Right atrium auricular region (tissue), 2 donors: Measurements from ENCODE around the gene PDE6B. TPM values are rescaled to one million over a fixed set of nuclear protein-coding genes. Genes with fewer than 3 reads are reported as not detected.

Experiments used
- DNase-seq: peaks from one replicate; pipeline ENCODE4 v3.0.0-alpha.2; 2019; ENCODE audit warnings: low spot score
- H3K27ac ChIP-seq, 2 donors: fragments of 200-600 bp; sonication (generic); 1 replicate in 1 of 2; 2 replicates in 1 of 2; pipeline ENCODE4 v1.5.1; 2016 to 2019
- H3K27me3 ChIP-seq, 2 donors: fragments of 200-600 bp; sonication (generic); one replicate each; pipeline versions ENCODE4 v1.5.1 to v1.6.0; 2017 to 2019
- H3K36me3 ChIP-seq: fragments of 200-600 bp; sonication (generic); one replicate; pipeline ENCODE4 v1.5.1; 2016
- H3K4me1 ChIP-seq, 2 donors: fragments of 200-600 bp; sonication (generic); one replicate each; pipeline versions ENCODE4 v1.5.1 to v1.6.0; 2017 to 2019
- H3K4me3 ChIP-seq, 2 donors: fragments of 200-600 bp; sonication (generic); 1 replicate in 1 of 2; 2 replicates in 1 of 2; pipeline ENCODE4 v1.5.1; 2017 to 2019; ENCODE audit warnings: mild to moderate bottlenecking in 1 of 2, moderate library complexity in 1 of 2
- H3K9me3 ChIP-seq, 2 donors: fragments of 200-600 bp; sonication (generic); one replicate each; pipeline ENCODE4 v1.5.1; 2019
- total RNA-seq, 2 donors: library from RNA; depleted of rRNA; stranded (reverse); fragments of >200 nt; gene quantifications; one replicate each; pipeline ENCODE4 v1.1.0, GENCODE V29; 2016
- TF ChIP-seq, protein P1 (sequence below), 2 donors: fragments of 200-600 bp; sonication (generic); IDR thresholded peaks; one replicate each; pipeline ENCODE4 v1.5.1; 2019; ENCODE audit warnings: antibody characterized with exemption in 2 of 2

PDE6B gene
- total RNA-seq = 1 to 10 TPM; 2.3 to 4.6 TPM

- TF ChIP-seq, protein P1, sequence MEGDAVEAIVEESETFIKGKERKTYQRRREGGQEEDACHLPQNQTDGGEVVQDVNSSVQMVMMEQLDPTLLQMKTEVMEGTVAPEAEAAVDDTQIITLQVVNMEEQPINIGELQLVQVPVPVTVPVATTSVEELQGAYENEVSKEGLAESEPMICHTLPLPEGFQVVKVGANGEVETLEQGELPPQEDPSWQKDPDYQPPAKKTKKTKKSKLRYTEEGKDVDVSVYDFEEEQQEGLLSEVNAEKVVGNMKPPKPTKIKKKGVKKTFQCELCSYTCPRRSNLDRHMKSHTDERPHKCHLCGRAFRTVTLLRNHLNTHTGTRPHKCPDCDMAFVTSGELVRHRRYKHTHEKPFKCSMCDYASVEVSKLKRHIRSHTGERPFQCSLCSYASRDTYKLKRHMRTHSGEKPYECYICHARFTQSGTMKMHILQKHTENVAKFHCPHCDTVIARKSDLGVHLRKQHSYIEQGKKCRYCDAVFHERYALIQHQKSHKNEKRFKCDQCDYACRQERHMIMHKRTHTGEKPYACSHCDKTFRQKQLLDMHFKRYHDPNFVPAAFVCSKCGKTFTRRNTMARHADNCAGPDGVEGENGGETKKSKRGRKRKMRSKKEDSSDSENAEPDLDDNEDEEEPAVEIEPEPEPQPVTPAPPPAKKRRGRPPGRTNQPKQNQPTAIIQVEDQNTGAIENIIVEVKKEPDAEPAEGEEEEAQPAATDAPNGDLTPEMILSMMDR (IDR thresholded peaks at IDR 0.05) = no peak
- DNase-seq = no peak
Observed at GRCh38 chr4:624705-625590, at the start of gene PDE6B. Gene PDE6B (plus strand): TSS chr4:625573. CDS start chr4:625627, 54 bp downstream.

DNA sequence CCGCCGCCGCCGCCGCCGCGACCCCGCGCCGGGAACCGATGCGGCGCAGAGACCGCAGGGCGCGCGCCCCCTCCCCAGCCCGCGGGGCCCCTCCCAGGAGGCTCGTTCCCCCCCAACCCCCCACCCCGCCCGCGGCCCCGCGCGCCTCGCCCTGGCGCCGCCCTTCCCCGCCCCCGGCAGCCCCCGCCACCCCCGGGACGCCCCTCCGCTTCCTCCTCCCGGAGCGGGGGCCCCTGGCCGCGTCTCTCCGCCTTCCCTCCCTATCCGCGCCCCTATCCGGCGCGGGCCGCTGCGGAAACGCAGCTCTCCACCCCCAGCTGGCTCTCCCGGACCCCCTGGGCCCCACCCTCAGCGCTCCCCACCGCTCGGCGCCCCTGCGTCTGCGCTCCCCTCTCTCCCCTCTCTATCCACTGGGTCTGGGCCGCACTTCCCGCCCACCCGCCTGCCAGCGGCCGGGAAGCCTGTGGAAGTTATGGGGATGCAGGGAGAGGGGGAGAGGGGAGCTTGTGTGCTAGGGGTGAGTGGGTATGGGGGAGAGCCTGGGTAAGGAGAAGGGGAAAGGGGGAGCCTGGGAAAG, 49.0 kb upstream of the PDE6B start, which contains the start of gene TMEM271:
TMEM271 (minus strand) TSS at position 51 of the 577 bp plus-strand sequence. CDS start 233 bp downstream, outside the sequence.
- H3K27me3 ChIP-seq = peaks cover 10 to 41% of the 10 kb centered on the region in 2 donors
- no peaks in the 10 kb centered on the region for H3K9me3 ChIP-seq
- DNase-seq = no peak
- H3K36me3 ChIP-seq = no peaks in the 10 kb centered on the region
- H3K4me3 ChIP-seq = peak within 1 kb of the TSS in 1 of 2 donors; percentile 15
- H3K27ac ChIP-seq = no peak within 1 kb of the TSS
- H3K4me1 ChIP-seq = peaks cover 0 to 18% of the 10 kb centered on the region in 2 donors
- TF ChIP-seq, protein P1 (IDR thresholded peaks at IDR 0.05) = no peak

More at GRCh38 chr4:624705-625590, at the start of gene PDE6B:
- H3K27me3 ChIP-seq = no peaks in the 10 kb centered on the region
- H3K36me3 ChIP-seq = no peaks in the 10 kb centered on the region
- H3K9me3 ChIP-seq = no peaks in the 10 kb centered on the region
- no peak within 1 kb of the TSS for H3K4me3 ChIP-seq
- H3K27ac ChIP-seq = no peak within 1 kb of the TSS
- no peaks in the 10 kb centered on the region for H3K4me1 ChIP-seq

DNA sequence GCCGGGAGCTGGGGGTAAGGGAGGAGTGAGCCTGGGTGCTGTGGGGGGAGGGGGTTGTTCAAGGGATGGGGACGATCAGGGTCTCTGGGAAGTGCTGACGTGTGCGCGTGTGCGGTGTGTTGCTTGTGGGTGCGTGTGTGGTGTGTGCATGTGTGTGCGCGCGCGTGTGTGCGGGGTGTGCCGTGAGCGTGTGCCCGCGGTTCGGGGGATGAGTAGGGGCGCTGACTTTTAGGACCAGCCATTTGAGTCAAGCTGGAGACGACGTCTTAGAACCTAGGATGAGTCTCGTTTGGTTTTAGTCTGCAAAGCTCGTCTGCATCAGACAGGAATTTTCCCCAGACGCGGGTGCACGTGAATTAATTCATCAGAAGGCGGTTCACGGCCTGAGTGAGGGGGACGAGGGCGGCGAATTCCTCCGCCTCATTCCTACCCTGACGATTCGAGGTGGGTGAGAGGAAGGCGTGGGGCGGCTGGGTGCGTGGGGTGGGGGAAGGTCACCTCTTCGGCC, 48.3 kb upstream of the PDE6B start:
- H3K9me3 ChIP-seq = no peaks in the 10 kb centered on the region
- no peaks in the 10 kb centered on the region for H3K36me3 ChIP-seq
- DNase-seq = no peak
- TF ChIP-seq, protein P1 (IDR thresholded peaks at IDR 0.05) = no peak
- peaks cover 10 to 41% of the 10 kb centered on the region in 2 donors for H3K27me3 ChIP-seq
- peaks cover 0 to 18% of the 10 kb centered on the region in 2 donors for H3K4me1 ChIP-seq
- H3K27ac ChIP-seq = no peak overlapping the region
- peak overlapping the region in 1 of 2 donors; percentile 3 for H3K4me3 ChIP-seq

- no peak for DNase-seq
- H3K27ac ChIP-seq = no peak overlapping the region
- peaks cover 10 to 36% of the 10 kb centered on the region in 2 donors for H3K27me3 ChIP-seq
- no peaks in the 10 kb centered on the region for H3K9me3 ChIP-seq
- TF ChIP-seq, protein P1 (IDR thresholded peaks at IDR 0.05) = no peak
- H3K36me3 ChIP-seq = no peaks in the 10 kb centered on the region
- H3K4me3 ChIP-seq = peak overlapping the region in 1 of 2 donors; percentile 3
- H3K4me1 ChIP-seq = peaks cover 0 to 18% of the 10 kb centered on the region in 2 donors
Observed at GRCh38 chr4:577499-578450, 47.6 kb upstream of the PDE6B start.
